Measurements from ENCODE around the gene DGKI.

GRCh38 chr7:137373507-137373906, 473.3 kb downstream of the DGKI start:
- TF ChIP-seq GATA2 (IDR thresholded peaks at IDR 0.05; ENCODE audit: low read depth, low read length) (no peak), GATA3 (IDR thresholded peaks at IDR 0.05; ENCODE audit: low read depth, low read length) (no peak)

All from SH-SY5Y (cell line).